NCI-H2029 (cell line): ENCODE results near the gene ALMS1.
"Not testable (repeated sequence)": the region's sequence is repeated elsewhere in the genome, so short reads cannot be mapped to it uniquely, and the experiment has no call there.

Source experiments
- DNase-seq: peaks from one replicate; lab custom pipeline; 2025; lab: John Stamatoyannopoulos, UW

The ALMS1 gene

GRCh38 chr2:73402386-73403103, 16.9 kb downstream of the ALMS1 start:
- DNase-seq: no peak

- DNase-seq: no peak
These were observed 17.6 kb downstream of the ALMS1 start for GRCh38 chr2:73403237-73403636.

DNA sequence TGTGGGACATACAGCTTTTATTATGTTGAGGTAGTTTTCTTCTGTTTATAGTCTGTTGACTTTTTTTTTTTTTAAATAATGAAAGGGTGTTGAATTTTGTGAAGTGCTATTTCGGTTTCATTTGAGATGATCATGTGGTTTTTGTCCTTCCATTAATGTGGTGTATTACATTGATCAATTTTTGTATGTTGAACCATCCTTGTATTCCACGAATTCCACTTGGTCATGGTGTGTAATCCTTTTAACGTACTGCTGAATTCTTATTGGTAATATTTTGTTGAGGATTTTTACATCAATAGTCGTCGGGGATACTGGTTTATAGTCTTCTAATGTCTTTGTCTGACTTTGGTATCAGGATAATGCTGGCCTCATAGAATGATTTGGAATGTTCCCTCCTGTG, 18.8 kb downstream of the ALMS1 start:
- DNase-seq: no peak

GRCh38 chr2:73406996-73407395, 21.4 kb downstream of the ALMS1 start:
- no peak for DNase-seq

GRCh38 chr2:73408198-73408597, 22.6 kb downstream of the ALMS1 start:
- no peak for DNase-seq

DNA sequence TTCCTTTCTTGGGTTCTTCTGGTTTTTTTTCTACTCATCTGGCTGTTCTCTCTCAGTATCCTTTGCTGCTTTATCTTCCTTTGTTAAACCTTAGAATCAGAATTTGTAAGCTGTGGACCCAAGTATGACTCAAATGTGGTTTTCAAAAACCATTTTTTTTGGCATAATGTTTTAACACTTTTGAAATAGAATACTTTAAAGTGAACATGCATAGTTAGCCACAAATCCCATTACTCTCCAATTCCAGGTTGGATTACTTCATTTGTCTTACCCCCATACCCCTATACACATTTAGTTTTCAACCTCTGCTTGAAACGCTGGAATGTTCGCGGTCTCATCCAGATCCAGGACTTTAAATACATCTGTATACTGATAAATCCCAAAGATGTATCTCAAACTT, 29.1 kb downstream of the ALMS1 start:
- DNase-seq: no peak

GRCh38 chr2:73415906-73416305, 30.3 kb downstream of the ALMS1 start:
- no peak for DNase-seq

GRCh38 chr2:73418343-73418742, 32.7 kb downstream of the ALMS1 start:
- no peak for DNase-seq

- no peak for DNase-seq
These were observed 38.3 kb downstream of the ALMS1 start for GRCh38 chr2:73423913-73424312.

GRCh38 chr2:73426176-73426575, 40.5 kb downstream of the ALMS1 start:
- DNase-seq: no peak

DNA sequence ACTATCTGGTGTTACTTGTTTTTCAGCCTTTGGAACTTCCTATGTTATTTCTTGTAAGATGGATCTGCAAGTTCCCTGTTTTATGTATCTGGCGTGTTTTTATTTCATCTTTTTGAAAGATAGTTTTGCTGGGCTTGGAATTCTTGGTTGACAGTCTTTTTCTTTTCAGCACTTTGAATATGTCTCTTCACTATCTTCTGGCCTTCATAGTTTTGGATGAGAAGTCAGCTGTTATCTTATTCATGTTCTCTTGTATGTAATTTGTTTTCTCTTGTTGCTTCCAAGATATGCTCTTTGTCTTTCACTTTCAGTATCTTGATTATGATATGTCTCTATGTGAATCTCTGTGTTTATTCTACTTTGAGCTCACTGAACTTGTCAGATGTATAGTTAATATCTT, 50.4 kb downstream of the ALMS1 start:
- no peak for DNase-seq

- no peak for DNase-seq
These were observed 58.6 kb downstream of the ALMS1 start for GRCh38 chr2:73444202-73444601.

- no peak for DNase-seq
These were observed 63.2 kb downstream of the ALMS1 start for GRCh38 chr2:73448856-73449255.

- DNase-seq: no peak
These were observed 63.8 kb downstream of the ALMS1 start for GRCh38 chr2:73449404-73449803.

- no peak for DNase-seq
These were observed 65.8 kb downstream of the ALMS1 start for GRCh38 chr2:73451263-73451972.

- DNase-seq: no peak
These were observed 72.3 kb downstream of the ALMS1 start for GRCh38 chr2:73457982-73458381.

DNA sequence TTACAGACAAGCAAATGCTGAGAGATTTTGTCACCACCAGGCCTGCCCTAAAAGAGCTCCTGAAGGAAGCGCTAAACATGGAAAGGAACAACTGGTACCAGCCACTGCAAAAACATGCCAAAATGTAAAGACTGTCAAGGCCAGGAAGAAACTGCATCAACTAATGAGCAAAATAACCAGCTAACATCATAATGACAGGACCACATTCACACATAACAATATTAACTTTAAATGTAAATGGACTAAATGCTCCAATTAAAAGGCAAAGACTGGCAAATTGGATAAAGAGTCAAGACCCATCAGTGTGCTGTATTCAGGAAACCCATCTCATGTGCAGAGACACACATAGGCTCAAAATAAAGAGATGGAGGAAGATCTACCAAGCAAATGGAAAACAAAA, 76.8 kb downstream of the ALMS1 start:
- not testable (repeated sequence) for DNase-seq

DNA sequence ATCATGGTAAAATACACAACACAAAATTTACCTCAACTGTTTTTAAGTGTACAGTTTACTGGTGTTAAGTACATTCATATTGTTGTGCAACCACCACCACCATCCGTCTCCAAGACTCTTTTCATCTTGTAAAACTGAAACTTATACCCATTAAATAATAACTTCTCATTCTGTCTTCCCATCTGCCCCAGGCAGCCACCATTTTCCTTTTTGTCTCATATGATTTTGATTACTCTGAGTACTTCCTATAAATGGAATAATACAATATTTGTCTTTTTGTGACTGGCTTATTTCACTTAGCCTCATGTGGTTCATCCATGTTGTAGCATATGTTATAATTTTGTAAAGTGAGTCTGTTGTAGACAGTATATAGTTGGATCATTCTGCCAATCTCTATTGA, 82.7 kb downstream of the ALMS1 start:
- DNase-seq: no peak

DNA sequence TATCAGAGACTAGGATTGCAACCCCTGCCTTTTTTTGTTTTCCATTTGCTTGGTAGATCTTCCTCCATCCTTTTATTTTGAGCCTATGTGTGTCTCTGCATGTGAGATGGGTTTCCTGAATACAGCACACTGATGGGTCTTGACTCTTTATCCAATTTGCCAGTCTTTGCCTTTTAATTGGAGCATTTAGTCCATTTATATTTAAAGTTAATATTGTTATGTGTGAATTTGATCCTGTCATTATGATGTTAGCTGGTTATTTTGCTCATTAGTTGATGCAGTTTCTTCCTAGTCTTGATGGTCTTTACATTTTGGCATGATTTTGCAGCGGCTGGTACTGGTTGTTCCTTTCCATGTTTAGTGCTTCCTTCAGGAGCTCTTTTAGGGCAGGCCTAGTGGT, 98.2 kb downstream of the ALMS1 start:
- not testable (repeated sequence) for DNase-seq

DNA sequence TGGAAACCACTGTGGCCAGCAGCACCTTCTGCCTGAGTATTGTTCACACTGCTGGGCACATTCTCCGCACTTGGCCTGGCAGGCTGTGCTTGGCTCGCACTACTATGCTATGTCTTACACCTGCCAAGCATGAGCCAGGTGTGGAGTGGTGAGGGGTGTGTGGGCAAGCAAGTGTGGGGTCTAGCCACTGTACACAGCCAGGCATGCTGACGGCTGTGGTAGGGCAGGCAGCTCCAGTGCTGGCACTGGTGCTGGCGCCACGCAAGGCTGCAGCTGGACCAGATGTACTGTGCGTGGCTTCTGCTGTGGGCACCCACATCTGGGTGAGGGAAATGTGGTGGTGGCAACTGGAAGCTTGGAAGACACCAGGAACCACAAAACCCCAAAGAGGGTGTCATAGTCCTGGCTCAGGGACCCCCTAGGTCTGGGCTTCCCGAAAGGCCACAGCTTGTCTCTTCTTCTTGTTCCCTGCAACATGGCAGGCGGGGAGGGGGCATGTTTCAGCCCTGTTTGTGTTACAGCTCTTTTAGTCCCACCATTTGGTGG, 101.5 kb downstream of the ALMS1 start:
- DNase-seq: no peak

DNA sequence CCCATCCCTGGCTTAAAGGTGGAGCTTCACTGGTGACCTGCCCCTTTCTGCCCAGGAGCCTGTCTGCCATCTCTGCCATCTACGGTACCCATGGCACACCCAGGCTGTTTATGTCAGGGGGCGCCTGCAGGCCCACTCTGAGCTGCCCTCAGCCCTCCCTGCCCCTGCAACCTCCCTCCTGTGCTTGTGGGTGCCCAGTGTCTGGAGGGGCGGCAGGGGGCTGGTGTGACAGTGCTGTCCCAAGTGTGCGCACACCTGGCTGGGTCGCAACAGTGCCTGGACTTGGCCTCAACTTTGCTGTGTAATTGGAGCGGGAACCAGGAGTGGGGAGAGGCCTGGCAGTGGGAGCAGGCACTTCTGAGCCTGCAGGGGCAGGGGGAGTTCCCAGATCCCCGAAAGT, 102.4 kb downstream of the ALMS1 start:
- no peak for DNase-seq

GRCh38 chr2:73489053-73489452, 103.4 kb downstream of the ALMS1 start:
- DNase-seq: no peak

DNA sequence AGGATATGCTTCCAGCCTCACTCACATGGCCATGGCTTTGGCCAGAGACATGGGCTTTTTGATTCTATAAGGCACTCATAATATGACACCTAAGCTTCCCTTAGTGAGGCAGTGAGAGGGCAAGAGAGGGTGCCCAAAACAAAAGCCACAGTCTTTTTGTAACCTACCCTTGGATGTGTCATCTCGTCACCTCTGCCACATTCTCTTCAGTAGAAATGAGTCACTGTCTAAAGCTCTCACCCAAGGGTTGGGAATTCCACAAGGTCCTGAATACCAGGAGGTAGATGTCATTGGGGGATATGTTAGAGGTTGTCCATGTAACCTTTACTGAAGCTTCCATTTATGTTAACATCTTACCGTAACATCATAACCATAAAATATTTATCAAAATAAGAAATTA, 108.4 kb downstream of the ALMS1 start:
- no peak for DNase-seq
